Fibroblast of villous mesenchyme (primary cell): ENCODE data around the gene AKAIN1. TPM values are rescaled to one million over a fixed set of nuclear protein-coding genes. Genes with fewer than 3 reads are reported as not detected.

Source experiments
- DNase-seq: peaks from one replicate; pipeline ENCODE4 v3.0.0-alpha.2; 2010; ENCODE audit warnings: low read depth
- H3K4me3 ChIP-seq: 2 replicates; pipeline ENCODE4 v1.5.1; 2011; ENCODE audit warnings: low read depth, mild to moderate bottlenecking, low read length
- CTCF ChIP-seq: IDR thresholded peaks from 2 replicates; pipeline ENCODE4 v1.5.1; 2012; ENCODE audit warnings: low read depth, mild to moderate bottlenecking, low read length; ENCODE audit not compliant: insufficient read depth
- total RNA-seq: library from RNA; depleted of rRNA; stranded (reverse); fragments of >200 nt; gene quantifications from 2 replicates; pipeline ENCODE4 v1.2.3, GENCODE V29; 2012

Gene AKAIN1
- total RNA-seq, 1 donor: not detected

GRCh38 chr18:5104246-5104645 lies 92.8 kb downstream of the AKAIN1 start:
- no peak for DNase-seq
- TF ChIP-seq CTCF: no peak
- no peak overlapping the region for H3K4me3 ChIP-seq

- TF ChIP-seq CTCF: no peak
- H3K4me3 ChIP-seq: no peak overlapping the region
- no peak for DNase-seq
Observed at GRCh38 chr18:5103693-5104092, 93.4 kb downstream of the AKAIN1 start.

- no peak for TF ChIP-seq CTCF
- no peak for DNase-seq
- no peak overlapping the region for H3K4me3 ChIP-seq
Observed at GRCh38 chr18:5103286-5103685, 93.8 kb downstream of the AKAIN1 start.

GRCh38 chr18:5097116-5097703 lies 99.8 kb downstream of the AKAIN1 start:
- no peak for DNase-seq
- no peak for TF ChIP-seq CTCF

GRCh38 chr18:5095239-5095638 lies 101.8 kb downstream of the AKAIN1 start:
- TF ChIP-seq CTCF: no peak
- H3K4me3 ChIP-seq: no peak overlapping the region
- no peak for DNase-seq

More at GRCh38 chr18:5097116-5097703, 99.8 kb downstream of the AKAIN1 start:
- no peak overlapping the region for H3K4me3 ChIP-seq

GRCh38 chr18:5093902-5094301 lies 103.2 kb downstream of the AKAIN1 start:
- DNase-seq: no peak
- H3K4me3 ChIP-seq: no peak overlapping the region
- no peak for TF ChIP-seq CTCF

Other genes with a start within 250 kb of the AKAIN1 start
- gene ZBTB14, start 98.5 kb upstream of the AKAIN1 start, total RNA-seq: 10.6 and 14.2 TPM in 2 replicates